Progenitor cell of endocrine pancreas (in vitro differentiated cells): Measurements from ENCODE around the gene DCAF15. TPM values are rescaled to one million over a fixed set of nuclear protein-coding genes. Genes with fewer than 3 reads are reported as not detected.

ENCODE experiments used
- DNase-seq: peaks from one replicate; pipeline ENCODE4 v3.0.0; 2021; ENCODE audit warnings: low spot score; ENCODE audit not compliant: unreplicated experiment
- H3K27ac Mint-ChIP-seq: 2 replicates; pipeline ENCODE4 v1.8.0; 2021; ENCODE audit warnings: mild to moderate bottlenecking, moderate library complexity, mixed read lengths
- H3K27me3 Mint-ChIP-seq: 2 replicates; pipeline ENCODE4 v1.8.0; 2021; ENCODE audit warnings: mixed read lengths
- H3K36me3 Mint-ChIP-seq: 2 replicates; pipeline ENCODE4 v1.8.0; 2022; ENCODE audit warnings: mixed read lengths; ENCODE audit not compliant: insufficient read depth
- H3K4me1 Mint-ChIP-seq: 2 replicates; pipeline ENCODE4 v1.8.0; 2021; ENCODE audit warnings: low read depth, mixed read lengths
- H3K4me3 Mint-ChIP-seq: 2 replicates; pipeline ENCODE4 v1.8.0; 2021; ENCODE audit warnings: low read depth, mild to moderate bottlenecking, moderate library complexity, mixed read lengths
- H3K9me3 Mint-ChIP-seq: 2 replicates; pipeline ENCODE4 v1.8.0; 2021; ENCODE audit warnings: low read depth, mixed read lengths
- total RNA-seq: library from RNA; stranded (reverse); gene quantifications from 2 replicates; pipeline ENCODE4 v1.2.1, GENCODE V29; 2021
- TF ChIP-seq, protein P1 (sequence below): fragments of 200-600 bp; sonication (generic); IDR thresholded peaks from one replicate; pipeline ENCODE4 v1.5.0; 2021; ENCODE audit warnings: antibody characterized with exemption, mild to moderate bottlenecking; ENCODE audit not compliant: unreplicated experiment

Gene DCAF15
- total RNA-seq, 1 donor from 2014 or later = 65.5 TPM

DNA sequence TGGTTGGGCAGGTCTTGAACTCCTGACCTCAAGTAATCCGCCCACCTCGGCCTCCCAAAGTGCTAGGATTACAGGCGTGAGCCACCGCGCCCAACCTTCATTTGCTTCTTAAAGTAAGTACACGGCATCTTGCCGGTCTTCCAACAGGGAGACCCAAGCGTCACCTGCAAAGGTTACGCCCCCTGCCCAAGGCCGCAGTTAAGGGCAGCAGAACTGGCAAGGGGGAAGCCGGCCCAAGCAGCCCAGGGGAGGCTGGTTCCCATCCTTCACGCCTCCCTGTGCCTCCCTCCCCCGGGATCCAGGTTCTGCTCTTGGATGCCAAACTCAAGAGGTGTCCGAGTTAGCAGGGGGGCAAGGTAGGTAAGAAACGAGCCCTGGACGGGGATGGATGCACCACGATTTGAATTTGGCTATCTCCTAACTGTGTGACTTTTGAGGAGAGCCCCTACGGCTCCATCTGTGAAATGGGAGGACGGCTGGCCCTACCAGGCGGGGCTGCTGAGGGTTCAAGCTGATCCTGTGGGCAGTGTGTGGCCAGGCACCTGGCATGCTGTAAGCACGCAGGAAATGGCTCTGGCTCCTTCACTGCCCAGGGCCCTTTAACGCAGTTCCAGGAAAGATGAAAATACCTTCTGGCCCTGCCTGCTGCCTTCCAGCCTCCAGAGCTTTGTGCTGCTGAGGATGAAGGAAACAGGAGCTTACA is 44.8 kb downstream of the DCAF15 start:
- TF ChIP-seq, protein P1, sequence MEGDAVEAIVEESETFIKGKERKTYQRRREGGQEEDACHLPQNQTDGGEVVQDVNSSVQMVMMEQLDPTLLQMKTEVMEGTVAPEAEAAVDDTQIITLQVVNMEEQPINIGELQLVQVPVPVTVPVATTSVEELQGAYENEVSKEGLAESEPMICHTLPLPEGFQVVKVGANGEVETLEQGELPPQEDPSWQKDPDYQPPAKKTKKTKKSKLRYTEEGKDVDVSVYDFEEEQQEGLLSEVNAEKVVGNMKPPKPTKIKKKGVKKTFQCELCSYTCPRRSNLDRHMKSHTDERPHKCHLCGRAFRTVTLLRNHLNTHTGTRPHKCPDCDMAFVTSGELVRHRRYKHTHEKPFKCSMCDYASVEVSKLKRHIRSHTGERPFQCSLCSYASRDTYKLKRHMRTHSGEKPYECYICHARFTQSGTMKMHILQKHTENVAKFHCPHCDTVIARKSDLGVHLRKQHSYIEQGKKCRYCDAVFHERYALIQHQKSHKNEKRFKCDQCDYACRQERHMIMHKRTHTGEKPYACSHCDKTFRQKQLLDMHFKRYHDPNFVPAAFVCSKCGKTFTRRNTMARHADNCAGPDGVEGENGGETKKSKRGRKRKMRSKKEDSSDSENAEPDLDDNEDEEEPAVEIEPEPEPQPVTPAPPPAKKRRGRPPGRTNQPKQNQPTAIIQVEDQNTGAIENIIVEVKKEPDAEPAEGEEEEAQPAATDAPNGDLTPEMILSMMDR = no peak
- H3K27ac Mint-ChIP-seq = no peak overlapping the region
- no peaks in the 10 kb centered on the region for H3K27me3 Mint-ChIP-seq
- H3K9me3 Mint-ChIP-seq = no peaks in the 10 kb centered on the region
- no peaks in the 10 kb centered on the region for H3K4me1 Mint-ChIP-seq
- H3K4me3 Mint-ChIP-seq = no peak overlapping the region
- no peak for DNase-seq
- H3K36me3 Mint-ChIP-seq = peaks cover 13% of the 10 kb centered on the region

DNA sequence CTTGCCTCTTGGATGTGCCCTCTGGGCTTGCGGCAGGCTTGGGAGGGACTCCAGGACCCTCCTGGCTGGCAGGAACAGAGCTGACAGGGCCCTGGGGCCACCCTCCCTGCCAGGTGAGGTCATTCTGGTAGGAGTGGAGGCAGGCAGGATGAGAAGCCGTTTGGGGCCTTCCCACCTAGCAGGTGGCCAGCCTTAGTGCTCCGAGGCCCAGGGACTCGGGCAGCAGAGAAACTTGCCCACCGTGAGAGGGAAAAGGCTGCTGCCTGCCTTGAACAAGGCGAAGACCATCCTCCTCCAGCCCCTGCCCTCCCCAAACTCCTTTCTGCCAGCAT is 45.3 kb downstream of the DCAF15 start:
- Mint-ChIP-seq H3K4me3 (no peak overlapping the region), H3K4me1 (no peaks in the 10 kb centered on the region), H3K27me3 (no peaks in the 10 kb centered on the region), H3K36me3 (peaks cover 13% of the 10 kb centered on the region), H3K27ac (no peak overlapping the region), H3K9me3 (no peaks in the 10 kb centered on the region)
- TF ChIP-seq, protein P1 = no peak
- no peak for DNase-seq

DNA sequence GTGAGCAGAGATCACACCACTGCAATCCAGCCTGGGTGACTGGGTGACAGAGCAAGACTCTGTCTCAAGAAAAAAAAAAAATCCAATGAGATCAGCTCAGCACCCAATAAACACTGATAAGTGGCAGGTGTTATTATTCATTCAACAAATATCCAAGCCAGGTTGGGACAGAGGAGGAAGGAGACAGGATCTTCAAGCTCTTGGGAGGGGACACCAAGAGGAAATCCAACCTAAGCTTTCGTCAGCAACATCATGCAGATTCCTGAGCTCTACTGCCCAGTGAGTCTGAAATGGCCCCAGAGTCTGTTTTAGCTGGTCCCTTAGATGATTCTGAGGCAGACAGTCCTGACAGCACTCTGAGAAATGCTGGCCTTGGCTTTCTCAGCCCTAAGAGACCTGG is 46.1 kb downstream of the DCAF15 start:
- Mint-ChIP-seq H3K4me3 (no peak overlapping the region), H3K9me3 (no peaks in the 10 kb centered on the region), H3K36me3 (peaks cover 13% of the 10 kb centered on the region), H3K27me3 (no peaks in the 10 kb centered on the region), H3K27ac (no peak overlapping the region), H3K4me1 (no peaks in the 10 kb centered on the region)
- TF ChIP-seq, protein P1 = no peak
- no peak for DNase-seq

DNA sequence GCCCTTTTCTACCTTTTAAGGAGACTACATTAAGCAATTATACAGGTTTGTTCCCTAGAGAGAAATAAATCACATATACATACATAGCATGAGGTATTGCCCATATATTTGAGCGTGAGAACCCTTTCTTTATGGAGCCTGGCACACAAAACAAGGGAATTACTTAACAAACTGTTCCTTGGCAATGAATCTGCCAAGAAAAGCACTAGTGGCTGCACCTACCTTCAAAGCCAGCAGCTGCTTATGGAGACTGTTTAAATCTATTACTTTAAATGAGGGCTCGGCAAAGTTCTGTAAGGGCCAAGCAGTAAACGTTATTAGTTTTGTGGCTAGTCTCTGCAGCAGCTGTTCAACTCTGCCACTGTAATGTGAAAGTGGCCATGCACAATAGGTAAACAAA is 46.8 kb downstream of the DCAF15 start:
- DNase-seq = no peak
- no peak overlapping the region for H3K27ac Mint-ChIP-seq
- no peaks in the 10 kb centered on the region for H3K9me3 Mint-ChIP-seq
- TF ChIP-seq, protein P1 = no peak
- no peaks in the 10 kb centered on the region for H3K27me3 Mint-ChIP-seq
- H3K4me1 Mint-ChIP-seq = no peaks in the 10 kb centered on the region
- H3K4me3 Mint-ChIP-seq = no peak overlapping the region
- H3K36me3 Mint-ChIP-seq = peaks cover 13% of the 10 kb centered on the region

DNA sequence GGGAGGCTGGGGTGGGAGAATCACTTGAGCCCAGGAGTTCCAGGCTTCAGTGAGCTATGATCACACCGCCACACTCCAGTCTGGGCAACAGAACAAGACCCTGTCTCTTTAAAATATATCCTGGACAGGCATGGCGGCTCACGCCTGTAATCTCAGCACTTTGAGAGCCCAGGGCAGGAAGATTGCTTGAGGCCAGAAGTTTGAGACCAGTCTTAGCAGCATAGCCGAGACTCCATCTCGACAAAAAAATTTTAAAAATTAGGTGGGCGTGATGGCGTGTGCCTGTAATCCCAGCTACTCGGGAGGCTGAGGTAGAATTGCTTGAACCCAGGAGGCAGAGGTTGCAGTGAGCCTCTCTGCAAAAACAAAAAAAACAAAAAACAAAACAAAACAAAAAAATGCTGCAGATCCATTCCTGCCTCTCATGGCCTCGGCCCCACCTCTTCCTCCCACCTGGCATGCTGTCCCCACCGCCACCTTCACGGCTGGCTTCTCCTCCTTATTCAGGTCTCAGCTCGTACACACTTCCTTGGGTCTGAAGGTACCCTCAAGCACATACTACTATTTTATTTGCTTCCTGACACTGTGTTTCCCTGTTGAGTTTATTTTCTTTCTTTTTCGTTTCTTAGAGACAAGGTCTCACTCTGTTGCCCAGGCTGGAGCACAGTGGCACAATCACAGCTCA is 48.5 kb downstream of the DCAF15 start:
- Mint-ChIP-seq H3K9me3 (no peaks in the 10 kb centered on the region), H3K27me3 (no peaks in the 10 kb centered on the region), H3K36me3 (peaks cover 12% of the 10 kb centered on the region), H3K27ac (peak overlapping the region; percentile 67), H3K4me3 (no peak overlapping the region), H3K4me1 (peaks cover 9% of the 10 kb centered on the region)
- TF ChIP-seq, protein P1 = no peak
- DNase-seq = no peak
